Activated T-helper 1 cell treated with anti-CD3 and anti-CD28 coated beads, Interleukin-2, amount 50 U/mL, for 16 hours (primary cell): ENCODE data around the gene WASHC3.
"Not testable (repeated sequence)": the region's sequence is repeated elsewhere in the genome, so short reads cannot be mapped to it uniquely, and the experiment has no call there.

Experiments used
- DNase-seq, 2 donors: peaks; one replicate each; pipeline ENCODE4 v3.0.0-alpha.2; 2020; ENCODE audit warnings: low read depth in 1 of 2, low spot score in 1 of 2

WASHC3 gene

GRCh38 chr12:102061560-102062418, at the start of gene WASHC3:
WASHC3 (minus strand) TSS chr12:102061991; CDS start chr12:102061962, 29 bp downstream.
- peak; percentile 88 for DNase-seq

- DNase-seq = no peak
Measured at GRCh38 chr12:102110782-102111181, 49.0 kb upstream of the WASHC3 start.

- DNase-seq = no peak
Measured at GRCh38 chr12:102107970-102108369, 46.2 kb upstream of the WASHC3 start.

- no peak for DNase-seq
Measured at GRCh38 chr12:102106905-102107304, 45.1 kb upstream of the WASHC3 start.

- no peak for DNase-seq
Measured at GRCh38 chr12:102096855-102097254, 35.1 kb upstream of the WASHC3 start.

- DNase-seq = no peak
Measured at GRCh38 chr12:102095677-102096263, 34.0 kb upstream of the WASHC3 start.

GRCh38 chr12:102093319-102093718, 31.5 kb upstream of the WASHC3 start:
- DNase-seq = no peak

GRCh38 chr12:102089228-102089835, 27.5 kb upstream of the WASHC3 start:
- not testable (repeated sequence) for DNase-seq

- no peak for DNase-seq
Measured at GRCh38 chr12:102080842-102081241, 19.1 kb upstream of the WASHC3 start.

- not testable (repeated sequence) for DNase-seq
Measured at GRCh38 chr12:102072092-102072491, 10.3 kb upstream of the WASHC3 start.

- DNase-seq = no peak
Measured at GRCh38 chr12:102069707-102070106, 7.9 kb upstream of the WASHC3 start.

- no peak for DNase-seq
Measured at GRCh38 chr12:102067574-102068258, 5.9 kb upstream of the WASHC3 start.

GRCh38 chr12:102064476-102064875, 2.7 kb upstream of the WASHC3 start:
- no peak for DNase-seq

GRCh38 chr12:102063069-102063468, 1.3 kb upstream of the WASHC3 start:
- no peak for DNase-seq

GRCh38 chr12:102062419-102062806, 622 bp upstream of the WASHC3 start:
- no peak for DNase-seq

GRCh38 chr12:102061096-102061559, 663 bp downstream of the WASHC3 start:
- DNase-seq = no peak

- no peak for DNase-seq
Measured at GRCh38 chr12:102059343-102059742, 2.4 kb downstream of the WASHC3 start.

GRCh38 chr12:102054345-102054744, 7.4 kb downstream of the WASHC3 start:
- no peak for DNase-seq

GRCh38 chr12:102053062-102053349, 8.8 kb downstream of the WASHC3 start:
- no peak for DNase-seq

GRCh38 chr12:102052192-102053061, 9.4 kb downstream of the WASHC3 start:
- no peak for DNase-seq
